ENCODE data around the gene DAAM2. TPM values are rescaled to one million over a fixed set of nuclear protein-coding genes. Genes with fewer than 3 reads are reported as not detected.

Gene DAAM2
- total and polyA plus RNA-seq, 2 donors from 2014 or later: 6.9 to 19.8 TPM

DNA sequence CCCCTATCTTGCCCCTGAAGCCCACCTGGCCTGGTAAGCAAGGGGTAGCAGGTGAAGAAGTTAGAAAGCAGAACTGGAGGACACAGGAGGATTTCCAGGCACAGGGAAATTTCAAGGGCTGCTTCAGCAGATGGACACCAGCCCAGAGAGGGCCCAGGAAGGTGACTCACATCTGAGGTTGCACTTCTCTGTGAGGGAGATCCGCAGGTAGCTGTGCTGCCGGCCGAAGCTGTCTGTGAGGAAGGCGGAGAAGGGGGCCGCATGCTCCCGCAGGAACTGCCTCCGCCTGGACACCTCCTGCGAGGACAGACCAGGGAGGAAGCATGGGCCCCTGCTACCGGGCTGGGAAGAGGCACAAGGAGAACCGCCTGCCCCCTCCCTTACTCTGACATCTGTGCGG, 135.0 kb downstream of the DAAM2 start:
- H3K27me3 ChIP-seq (ENCODE audit: control insufficient read depth, insufficient read depth, low read length): no peaks in the 10 kb centered on the region
- TF ChIP-seq, protein P1, sequence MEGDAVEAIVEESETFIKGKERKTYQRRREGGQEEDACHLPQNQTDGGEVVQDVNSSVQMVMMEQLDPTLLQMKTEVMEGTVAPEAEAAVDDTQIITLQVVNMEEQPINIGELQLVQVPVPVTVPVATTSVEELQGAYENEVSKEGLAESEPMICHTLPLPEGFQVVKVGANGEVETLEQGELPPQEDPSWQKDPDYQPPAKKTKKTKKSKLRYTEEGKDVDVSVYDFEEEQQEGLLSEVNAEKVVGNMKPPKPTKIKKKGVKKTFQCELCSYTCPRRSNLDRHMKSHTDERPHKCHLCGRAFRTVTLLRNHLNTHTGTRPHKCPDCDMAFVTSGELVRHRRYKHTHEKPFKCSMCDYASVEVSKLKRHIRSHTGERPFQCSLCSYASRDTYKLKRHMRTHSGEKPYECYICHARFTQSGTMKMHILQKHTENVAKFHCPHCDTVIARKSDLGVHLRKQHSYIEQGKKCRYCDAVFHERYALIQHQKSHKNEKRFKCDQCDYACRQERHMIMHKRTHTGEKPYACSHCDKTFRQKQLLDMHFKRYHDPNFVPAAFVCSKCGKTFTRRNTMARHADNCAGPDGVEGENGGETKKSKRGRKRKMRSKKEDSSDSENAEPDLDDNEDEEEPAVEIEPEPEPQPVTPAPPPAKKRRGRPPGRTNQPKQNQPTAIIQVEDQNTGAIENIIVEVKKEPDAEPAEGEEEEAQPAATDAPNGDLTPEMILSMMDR (IDR thresholded peaks at IDR 0.05; ENCODE audit: borderline replicate concordance, extremely low read depth, insufficient read depth): no peak
- H3K9ac ChIP-seq (ENCODE audit: low read length in 3 of 3): no peak overlapping the region
- DNase-seq (no peak), FAIRE-seq (no peak)
- H3K27ac ChIP-seq (ENCODE audit: low read depth in 2 of 2, low read length in 2 of 2): no peak overlapping the region
- H3K36me3 ChIP-seq (ENCODE audit: control insufficient read depth in 2 of 3, insufficient read depth in 3 of 3, low read length in 3 of 3): peaks cover 0 to 29% (median 5%) of the 10 kb centered on the region in 3 donors
- H3K4me1 ChIP-seq (ENCODE audit: control insufficient read depth in 2 of 3, insufficient read depth in 2 of 3, low read depth in 1 of 3, low read length in 3 of 3): peaks cover 0 to 63% (median 48%) of the 10 kb centered on the region in 3 donors
- no peaks in the 10 kb centered on the region for H3K9me3 ChIP-seq (ENCODE audit: control insufficient read depth in 2 of 3, insufficient read depth in 1 of 3, low read length in 3 of 3)
- H3K4me3 ChIP-seq (ENCODE audit: low read length in 3 of 3): no peak overlapping the region
- intact Hi-C loops (cut with DNase I): no loop called here

DNA sequence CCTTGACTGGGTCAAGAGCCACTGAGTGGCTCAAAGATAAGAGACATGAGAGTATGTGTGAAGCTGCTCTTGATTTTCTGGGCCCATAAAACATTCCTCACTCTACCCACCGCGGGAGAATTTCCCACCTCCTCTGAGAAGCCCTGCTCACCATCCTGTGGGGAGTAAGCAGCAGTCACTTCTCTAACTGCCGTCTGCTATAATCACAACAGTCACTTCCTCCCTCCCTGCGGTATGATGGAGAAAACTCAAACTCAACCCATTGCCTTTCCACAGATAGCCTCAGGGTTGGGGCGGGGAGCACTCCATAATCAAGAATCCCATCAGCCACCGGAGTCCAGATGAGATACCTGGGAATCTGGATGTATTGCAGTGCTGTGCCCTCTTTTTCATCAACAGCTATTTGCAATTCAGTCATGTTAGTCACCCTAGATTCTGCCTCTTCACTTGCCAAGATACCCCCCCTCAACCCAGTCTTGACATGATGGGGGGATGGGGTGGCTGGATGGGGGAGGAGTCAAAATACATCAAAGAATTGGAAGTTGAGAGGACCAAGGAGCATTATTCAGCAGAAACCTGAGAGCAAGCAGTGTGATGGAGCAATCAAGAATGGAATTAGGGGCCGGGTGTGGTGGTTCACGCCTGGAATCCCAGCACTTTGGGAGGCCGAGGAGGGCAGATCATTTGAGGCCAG, 137.0 kb downstream of the DAAM2 start:
- DNase-seq (no peak), FAIRE-seq (no peak)
- Histone ChIP-seq H3K36me3 (ENCODE audit: control insufficient read depth in 2 of 3, insufficient read depth in 3 of 3, low read length in 3 of 3) (peaks cover 0 to 21% (median 5%) of the 10 kb centered on the region in 3 donors), H3K9ac (ENCODE audit: low read length in 3 of 3) (no peak overlapping the region), H3K4me3 (ENCODE audit: low read length in 3 of 3) (no peak overlapping the region), H3K27ac (ENCODE audit: low read depth in 2 of 2, low read length in 2 of 2) (peak overlapping the region in 1 of 2 donors; percentile 13), H3K9me3 (ENCODE audit: control insufficient read depth in 2 of 3, insufficient read depth in 1 of 3, low read length in 3 of 3) (no peaks in the 10 kb centered on the region), H3K4me1 (ENCODE audit: control insufficient read depth in 2 of 3, insufficient read depth in 2 of 3, low read depth in 1 of 3, low read length in 3 of 3) (peaks cover 0 to 54% (median 37%) of the 10 kb centered on the region in 3 donors), H3K27me3 (ENCODE audit: control insufficient read depth, insufficient read depth, low read length) (no peaks in the 10 kb centered on the region)
- intact Hi-C loops (cut with DNase I): no loop called here
- TF ChIP-seq, protein P1 (IDR thresholded peaks at IDR 0.05; ENCODE audit: borderline replicate concordance, extremely low read depth, insufficient read depth): no peak

DNA sequence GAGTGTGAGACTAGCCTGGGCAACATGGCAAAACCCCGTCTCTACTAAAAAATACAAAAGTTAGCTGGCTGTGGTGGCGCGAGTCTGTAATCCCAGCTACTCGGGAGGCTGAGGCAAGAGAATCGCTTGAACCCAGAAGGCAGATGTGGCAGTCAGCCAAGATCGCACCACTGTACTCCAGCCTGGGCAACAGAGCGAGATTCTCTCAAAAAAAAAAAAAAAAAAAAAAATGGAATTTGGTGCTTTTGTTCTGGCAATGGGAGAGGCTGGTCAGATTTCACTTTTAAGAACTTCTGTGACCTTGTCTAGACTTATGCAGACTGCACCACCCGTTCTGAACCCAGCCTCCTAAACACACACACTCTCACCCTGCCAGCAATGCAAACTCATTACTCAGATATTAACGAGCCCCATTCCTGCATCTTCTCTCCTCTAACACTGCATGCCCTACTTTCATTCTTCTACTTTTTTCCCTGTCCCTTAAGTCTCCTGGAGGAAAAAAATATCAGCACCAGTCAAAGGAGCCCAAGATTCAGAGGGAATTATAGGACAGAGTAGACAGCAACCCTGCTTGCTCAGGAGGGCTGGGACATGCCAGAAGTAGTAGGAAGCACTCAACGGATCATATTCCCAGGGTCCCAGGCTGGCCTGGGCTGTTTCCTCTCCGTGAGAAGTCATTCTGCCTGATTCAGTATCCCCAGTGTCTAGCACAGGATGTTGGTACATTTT, 137.7 kb downstream of the DAAM2 start:
- no peak overlapping the region for H3K27ac ChIP-seq (ENCODE audit: low read depth in 2 of 2, low read length in 2 of 2)
- peak overlapping the region in 2 of 3 donors; percentile 18 to 33 for H3K4me3 ChIP-seq (ENCODE audit: low read length in 3 of 3)
- DNase-seq: peak in 2 of 5 donors; percentile 19 to 24
- H3K27me3 ChIP-seq (ENCODE audit: control insufficient read depth, insufficient read depth, low read length): no peaks in the 10 kb centered on the region
- H3K9me3 ChIP-seq (ENCODE audit: control insufficient read depth in 2 of 3, insufficient read depth in 1 of 3, low read length in 3 of 3): no peaks in the 10 kb centered on the region
- TF ChIP-seq, protein P1 (IDR thresholded peaks at IDR 0.05; ENCODE audit: borderline replicate concordance, extremely low read depth, insufficient read depth): no peak
- H3K36me3 ChIP-seq (ENCODE audit: control insufficient read depth in 2 of 3, insufficient read depth in 3 of 3, low read length in 3 of 3): peaks cover 0 to 17% (median 5%) of the 10 kb centered on the region in 3 donors
- intact Hi-C loops (cut with DNase I): no loop called here
- H3K9ac ChIP-seq (ENCODE audit: low read length in 3 of 3): peak overlapping the region in 1 of 3 donors; percentile 42
- peaks cover 0 to 54% (median 37%) of the 10 kb centered on the region in 3 donors for H3K4me1 ChIP-seq (ENCODE audit: control insufficient read depth in 2 of 3, insufficient read depth in 2 of 3, low read depth in 1 of 3, low read length in 3 of 3)
- FAIRE-seq: no peak

Measured in kidney (tissue), 14 donors.